Measurements from ENCODE around the gene MAPK4. TPM values are rescaled to one million over a fixed set of nuclear protein-coding genes. Genes with fewer than 3 reads are reported as not detected.

MAPK4 gene
- total RNA-seq, 4 donors from 2014 or later, result 0.26 to 2.8 (median 0.77) TPM

DNA sequence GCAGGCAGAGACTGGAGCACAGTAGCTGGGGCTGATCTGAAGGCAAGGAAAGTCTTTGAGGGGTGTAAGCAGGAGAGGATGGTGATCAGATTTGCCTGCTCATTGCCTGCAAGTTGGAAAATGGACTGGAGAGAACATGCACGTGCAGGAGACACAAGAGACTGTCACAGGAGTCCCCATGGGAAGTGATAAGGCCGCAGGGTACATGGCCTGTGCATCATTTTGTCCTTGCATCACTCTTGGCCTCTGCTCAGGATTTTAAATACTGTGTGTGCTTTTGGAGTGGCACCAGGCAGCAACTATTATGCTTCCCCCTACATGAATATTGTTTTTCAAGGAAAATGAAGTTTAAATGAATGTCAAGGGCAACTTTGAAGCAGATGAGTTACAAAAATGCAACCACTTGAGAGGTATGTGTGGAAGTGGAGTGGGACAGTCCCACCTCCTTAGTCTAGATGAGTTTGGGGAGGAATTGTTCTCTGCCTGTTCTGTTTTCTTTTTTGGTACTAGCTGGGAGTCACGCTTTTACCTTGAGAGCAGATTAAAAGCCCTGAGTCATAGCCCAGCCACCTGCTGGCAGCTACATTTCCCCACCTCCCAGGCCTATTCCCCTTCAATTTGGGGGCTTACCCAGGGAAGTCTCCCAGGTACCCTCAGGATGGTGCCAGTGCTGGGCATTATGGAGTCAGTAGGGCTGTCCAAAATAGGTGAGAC lies 19.3 kb downstream of the MAPK4 start:
- no peak for TF ChIP-seq POLR2A (IDR thresholded peaks at IDR 0.05)
- TF ChIP-seq, protein P1, sequence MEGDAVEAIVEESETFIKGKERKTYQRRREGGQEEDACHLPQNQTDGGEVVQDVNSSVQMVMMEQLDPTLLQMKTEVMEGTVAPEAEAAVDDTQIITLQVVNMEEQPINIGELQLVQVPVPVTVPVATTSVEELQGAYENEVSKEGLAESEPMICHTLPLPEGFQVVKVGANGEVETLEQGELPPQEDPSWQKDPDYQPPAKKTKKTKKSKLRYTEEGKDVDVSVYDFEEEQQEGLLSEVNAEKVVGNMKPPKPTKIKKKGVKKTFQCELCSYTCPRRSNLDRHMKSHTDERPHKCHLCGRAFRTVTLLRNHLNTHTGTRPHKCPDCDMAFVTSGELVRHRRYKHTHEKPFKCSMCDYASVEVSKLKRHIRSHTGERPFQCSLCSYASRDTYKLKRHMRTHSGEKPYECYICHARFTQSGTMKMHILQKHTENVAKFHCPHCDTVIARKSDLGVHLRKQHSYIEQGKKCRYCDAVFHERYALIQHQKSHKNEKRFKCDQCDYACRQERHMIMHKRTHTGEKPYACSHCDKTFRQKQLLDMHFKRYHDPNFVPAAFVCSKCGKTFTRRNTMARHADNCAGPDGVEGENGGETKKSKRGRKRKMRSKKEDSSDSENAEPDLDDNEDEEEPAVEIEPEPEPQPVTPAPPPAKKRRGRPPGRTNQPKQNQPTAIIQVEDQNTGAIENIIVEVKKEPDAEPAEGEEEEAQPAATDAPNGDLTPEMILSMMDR (IDR thresholded peaks at IDR 0.05), result no peak
- no peaks in the 10 kb centered on the region for H3K27me3 ChIP-seq
- intact Hi-C loops (cut with DNase I; ENCODE audit: low total_unique reads), result no loop called here

DNA sequence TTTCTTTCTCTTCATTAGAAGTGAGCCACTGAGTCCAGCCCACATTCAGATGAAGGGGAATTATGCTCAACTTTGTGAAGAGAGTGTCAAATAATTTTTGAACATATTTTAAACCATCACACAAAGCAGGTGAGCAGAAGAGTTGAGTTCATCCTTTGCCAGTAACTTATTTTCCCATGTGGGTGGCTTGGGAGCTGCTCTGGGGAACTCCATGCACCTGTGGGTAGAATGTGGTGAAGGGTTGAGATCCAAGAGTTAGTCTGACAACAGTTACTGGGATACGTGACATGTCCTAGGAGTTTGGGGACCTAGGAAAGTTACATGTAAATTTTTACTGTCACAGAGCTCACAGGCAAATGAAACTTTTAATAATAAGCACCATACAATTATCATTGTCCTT lies 21.6 kb downstream of the MAPK4 start:
- Histone ChIP-seq H3K4me3 (no peak overlapping the region), H3K4me1 (no peaks in the 10 kb centered on the region), H3K36me3 (no peaks in the 10 kb centered on the region), H3K9me3 (no peaks in the 10 kb centered on the region), H3K27ac (no peak overlapping the region), H3K27me3 (no peaks in the 10 kb centered on the region)
- intact Hi-C loops (cut with DNase I; ENCODE audit: low total_unique reads), result no loop called here
- DNase-seq, result no peak
- TF ChIP-seq POLR2A (IDR thresholded peaks at IDR 0.05), result no peak
- TF ChIP-seq, protein P1 (IDR thresholded peaks at IDR 0.05), result no peak

More for the DNA sequence above, 19.3 kb downstream of the MAPK4 start:
- Histone ChIP-seq H3K9me3 (no peaks in the 10 kb centered on the region), H3K4me3 (no peak overlapping the region), H3K4me1 (no peaks in the 10 kb centered on the region), H3K36me3 (no peaks in the 10 kb centered on the region), H3K27ac (no peak overlapping the region)
- no peak for DNase-seq

DNA sequence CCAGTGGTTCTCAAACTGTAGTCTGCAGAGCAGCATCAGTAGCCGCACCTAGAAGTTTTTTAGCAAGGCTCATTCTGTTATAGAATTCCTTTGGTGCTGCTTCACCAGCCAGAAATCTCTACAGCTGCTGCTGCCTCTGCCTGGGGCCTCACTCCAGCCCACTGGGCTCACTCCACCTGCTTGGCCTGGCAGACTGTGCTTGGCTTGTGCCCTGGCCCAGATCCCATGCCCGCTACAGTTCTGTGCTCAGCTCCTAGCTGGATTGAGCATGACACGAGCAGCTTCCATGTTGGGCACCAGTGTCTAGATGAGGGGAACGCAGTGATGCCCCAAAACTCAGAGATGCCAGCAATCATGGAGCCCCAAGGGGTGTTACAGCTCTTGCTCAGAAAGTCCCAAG lies 22.6 kb downstream of the MAPK4 start:
- Histone ChIP-seq H3K27me3 (no peaks in the 10 kb centered on the region), H3K36me3 (no peaks in the 10 kb centered on the region), H3K4me1 (no peaks in the 10 kb centered on the region), H3K9me3 (no peaks in the 10 kb centered on the region), H3K4me3 (no peak overlapping the region), H3K27ac (no peak overlapping the region)
- intact Hi-C loops (cut with DNase I; ENCODE audit: low total_unique reads), result no loop called here
- no peak for DNase-seq
- no peak for TF ChIP-seq POLR2A (IDR thresholded peaks at IDR 0.05)
- TF ChIP-seq, protein P1 (IDR thresholded peaks at IDR 0.05), result no peak

DNA sequence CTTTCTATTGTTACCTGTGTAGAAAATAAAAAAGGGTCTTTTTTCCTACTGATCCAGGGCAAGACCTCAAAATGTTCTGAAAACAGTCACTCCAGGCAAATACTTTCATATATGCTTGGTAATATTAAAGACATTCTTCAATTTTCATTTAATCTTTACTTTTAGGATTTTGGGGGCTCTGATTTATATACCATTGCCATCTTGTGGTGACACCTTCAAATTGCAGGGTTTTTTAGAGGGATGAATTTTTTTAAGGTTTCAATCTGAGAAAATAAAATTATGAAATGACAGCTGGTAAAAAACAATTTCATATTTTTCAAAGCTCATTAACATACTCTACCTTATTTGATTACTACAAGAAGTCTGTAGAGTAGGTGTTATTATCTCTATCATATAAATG lies 26.8 kb downstream of the MAPK4 start:
- Histone ChIP-seq H3K27ac (no peak overlapping the region), H3K4me1 (no peaks in the 10 kb centered on the region)
- intact Hi-C loops (cut with DNase I; ENCODE audit: low total_unique reads), result no loop called here

DNA sequence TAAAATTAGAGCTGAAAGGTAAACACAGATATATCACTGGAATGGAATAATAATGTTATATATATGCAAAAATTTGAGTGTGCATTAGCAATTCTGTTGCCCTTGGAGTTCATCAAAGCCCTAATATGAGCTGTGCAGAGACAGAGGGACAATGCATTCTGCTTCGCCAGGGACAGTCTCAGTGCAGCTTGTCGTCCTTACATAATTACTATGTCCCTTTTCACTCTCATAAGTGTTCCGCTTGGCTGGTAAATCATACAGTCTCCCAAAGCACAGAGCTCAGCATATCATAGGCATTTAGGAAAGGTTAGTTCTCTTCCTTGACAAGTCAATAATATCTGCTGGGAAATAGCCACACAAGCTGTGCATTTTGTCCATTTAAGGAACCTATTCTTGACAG lies 30.7 kb downstream of the MAPK4 start:
- no peaks in the 10 kb centered on the region for H3K9me3 ChIP-seq
- H3K36me3 ChIP-seq, result no peaks in the 10 kb centered on the region
- H3K27me3 ChIP-seq, result no peaks in the 10 kb centered on the region
- no peaks in the 10 kb centered on the region for H3K4me1 ChIP-seq
- no peak for TF ChIP-seq POLR2A (IDR thresholded peaks at IDR 0.05)
- H3K4me3 ChIP-seq, result no peak overlapping the region
- DNase-seq, result no peak
- intact Hi-C loops (cut with DNase I; ENCODE audit: low total_unique reads), result no loop called here
- H3K27ac ChIP-seq, result no peak overlapping the region

More for the DNA sequence above, 26.8 kb downstream of the MAPK4 start:
- DNase-seq, result no peak
- H3K36me3 ChIP-seq, result no peaks in the 10 kb centered on the region
- no peak overlapping the region for H3K4me3 ChIP-seq
- no peaks in the 10 kb centered on the region for H3K9me3 ChIP-seq
- TF ChIP-seq, protein P1 (IDR thresholded peaks at IDR 0.05), result no peak
- no peak for TF ChIP-seq POLR2A (IDR thresholded peaks at IDR 0.05)
- no peaks in the 10 kb centered on the region for H3K27me3 ChIP-seq

Measured in uterus (tissue), 4 donors.